Loucy (cell line): Measurements from ENCODE around the gene C3orf18.

Source experiments
- CTCF ChIP-seq: fragments of 200-600 bp; sonication (generic); conservative IDR thresholded peaks from 2 replicates; pipeline ENCODE4 v1.5.1; 2014; ENCODE audit warnings: mild to moderate bottlenecking, antibody characterized with exemption, low read length
- EZH2phosphoT487 ChIP-seq: fragments of 200-600 bp; IDR thresholded peaks from 2 replicates; pipeline ENCODE4 v1.6.1; 2018; ENCODE audit warnings: antibody characterized with exemption, mild to moderate bottlenecking, moderate library complexity, borderline replicate concordance

GRCh38 chr3:50575372-50575771 lies 7.8 kb upstream of the C3orf18 start:
- TF ChIP-seq CTCF (no peak), EZH2phosphoT487 (no peak)
